ENCODE measurements around the gene PAX2. TPM values are rescaled to one million over a fixed set of nuclear protein-coding genes. Genes with fewer than 3 reads are reported as not detected.

PAX2 gene
- total and polyA plus RNA-seq, 7 experiments from 2014 or later = not detected

DNA sequence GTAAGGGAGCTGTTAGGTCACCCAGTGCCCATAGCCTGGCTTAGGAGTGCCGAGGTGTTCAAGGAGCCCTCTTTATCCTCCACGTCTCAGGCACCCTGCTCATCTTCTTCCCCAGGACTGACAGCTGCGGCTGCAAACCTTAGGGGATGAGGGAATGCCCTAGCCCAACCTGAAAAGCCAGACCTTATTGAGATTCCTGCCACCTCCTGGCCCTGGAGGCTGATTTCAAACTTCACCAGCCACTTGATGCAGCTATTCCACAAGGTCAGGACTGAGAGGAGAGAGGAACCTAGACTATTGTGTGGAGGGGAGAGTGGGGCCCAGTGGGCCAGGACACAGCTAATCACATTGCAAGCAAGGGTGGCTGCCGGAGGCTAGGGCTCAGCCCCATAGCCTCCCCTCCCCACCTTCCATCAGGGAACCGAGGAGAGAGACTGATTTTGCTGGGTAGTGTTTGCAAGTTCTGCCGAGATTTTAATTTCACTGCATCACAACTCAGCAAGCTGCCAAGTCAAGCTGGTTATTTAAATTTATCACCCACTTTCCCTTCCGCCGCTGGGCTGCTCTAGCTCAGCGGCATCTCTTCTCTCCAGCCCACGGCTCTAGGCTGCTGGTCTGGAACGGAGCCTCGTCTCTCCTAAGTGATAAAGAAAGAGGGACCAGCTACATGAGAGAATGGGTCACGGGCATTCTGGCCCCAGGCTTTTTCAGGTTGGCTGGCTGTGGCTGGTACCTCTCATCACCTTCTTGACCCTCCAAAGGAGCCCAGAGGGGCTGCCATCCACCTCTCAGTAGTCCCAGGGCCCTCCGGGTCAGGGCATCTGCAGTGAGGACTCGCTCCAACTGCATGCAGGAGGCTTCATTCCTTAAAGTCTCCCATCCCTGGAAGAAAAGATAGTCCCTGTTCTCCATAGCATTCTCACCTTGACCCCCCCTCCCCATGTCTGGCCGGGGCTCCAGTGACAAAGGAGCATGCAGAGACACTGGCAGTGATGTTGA is 66.7 kb downstream of the PAX2 start:
- Histone ChIP-seq H3K4me3 (ENCODE audit: low read length) (no peak overlapping the region), H3K36me3 (ENCODE audit: control insufficient read depth in 2 of 3, insufficient read depth in 3 of 3, low read length in 3 of 3) (no peaks in the 10 kb centered on the region), H3K9me3 (ENCODE audit: control insufficient read depth in 2 of 3, low read length in 3 of 3) (no peaks in the 10 kb centered on the region), H3K4me1 (ENCODE audit: control insufficient read depth in 2 of 2, insufficient read depth in 2 of 2, low read length in 2 of 2) (no peaks in the 10 kb centered on the region), H3K27me3 (ENCODE audit: control insufficient read depth in 2 of 2, insufficient read depth in 2 of 2, low read length in 2 of 2) (no peaks in the 10 kb centered on the region), H3K27ac (ENCODE audit: low read depth, low read length) (no peak overlapping the region)
- Mint-ChIP-seq H3K36me3 (no peaks in the 10 kb centered on the region), H3K4me3 (no peak overlapping the region), H3K9me3 (no peaks in the 10 kb centered on the region), H3K27me3 (peaks cover 49 to 60% (median 57%) of the 10 kb centered on the region in 5 donors), H3K27ac (no peak overlapping the region), H3K4me1 (no peaks in the 10 kb centered on the region)
- POLR2A ChIA-PET = no interaction called here
- DNase-seq = no peak
- CTCF ChIA-PET = no interaction called here
- intact Hi-C loops (cut with micrococcal nuclease) = no loop called here
- ATAC-seq = no peak

DNA sequence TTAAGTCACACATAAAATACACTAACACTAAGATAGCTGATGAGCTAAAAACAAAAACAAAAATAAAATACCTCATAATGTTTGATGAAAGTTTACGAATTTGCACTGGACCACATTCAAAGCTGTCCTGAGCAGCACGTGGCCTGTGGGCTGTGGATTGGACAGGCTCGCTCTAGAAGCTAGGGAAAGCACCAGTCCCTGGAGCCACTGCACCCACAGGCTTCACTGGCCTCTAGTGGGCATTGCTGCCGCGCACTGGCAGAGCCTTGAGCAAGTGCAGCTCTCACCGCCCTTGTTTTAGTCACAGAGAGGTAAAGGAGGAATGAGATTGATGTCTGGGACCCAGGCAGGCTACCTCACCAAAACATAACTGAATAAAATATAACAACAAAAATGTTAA is 67.6 kb downstream of the PAX2 start:
- Mint-ChIP-seq H3K4me3 (no peak overlapping the region), H3K4me1 (no peaks in the 10 kb centered on the region), H3K27ac (no peak overlapping the region), H3K36me3 (no peaks in the 10 kb centered on the region), H3K27me3 (peaks cover 47 to 57% (median 49%) of the 10 kb centered on the region in 5 donors), H3K9me3 (no peaks in the 10 kb centered on the region)
- H3K36me3 ChIP-seq (ENCODE audit: control insufficient read depth in 2 of 3, insufficient read depth in 3 of 3, low read length in 3 of 3) = no peaks in the 10 kb centered on the region
- ATAC-seq (no peak), DNase-seq (no peak)
- no peaks in the 10 kb centered on the region for H3K9me3 ChIP-seq (ENCODE audit: control insufficient read depth in 2 of 3, low read length in 3 of 3)
- no peak overlapping the region for H3K4me3 ChIP-seq (ENCODE audit: low read length)
- H3K27me3 ChIP-seq (ENCODE audit: control insufficient read depth in 2 of 2, insufficient read depth in 2 of 2, low read length in 2 of 2) = no peaks in the 10 kb centered on the region
- H3K4me1 ChIP-seq (ENCODE audit: control insufficient read depth in 2 of 2, insufficient read depth in 2 of 2, low read length in 2 of 2) = no peaks in the 10 kb centered on the region
- ChIA-PET CTCF (no interaction called here), POLR2A (no interaction called here)
- H3K27ac ChIP-seq (ENCODE audit: low read depth, low read length) = no peak overlapping the region
- intact Hi-C loops (cut with micrococcal nuclease) = no loop called here

DNA sequence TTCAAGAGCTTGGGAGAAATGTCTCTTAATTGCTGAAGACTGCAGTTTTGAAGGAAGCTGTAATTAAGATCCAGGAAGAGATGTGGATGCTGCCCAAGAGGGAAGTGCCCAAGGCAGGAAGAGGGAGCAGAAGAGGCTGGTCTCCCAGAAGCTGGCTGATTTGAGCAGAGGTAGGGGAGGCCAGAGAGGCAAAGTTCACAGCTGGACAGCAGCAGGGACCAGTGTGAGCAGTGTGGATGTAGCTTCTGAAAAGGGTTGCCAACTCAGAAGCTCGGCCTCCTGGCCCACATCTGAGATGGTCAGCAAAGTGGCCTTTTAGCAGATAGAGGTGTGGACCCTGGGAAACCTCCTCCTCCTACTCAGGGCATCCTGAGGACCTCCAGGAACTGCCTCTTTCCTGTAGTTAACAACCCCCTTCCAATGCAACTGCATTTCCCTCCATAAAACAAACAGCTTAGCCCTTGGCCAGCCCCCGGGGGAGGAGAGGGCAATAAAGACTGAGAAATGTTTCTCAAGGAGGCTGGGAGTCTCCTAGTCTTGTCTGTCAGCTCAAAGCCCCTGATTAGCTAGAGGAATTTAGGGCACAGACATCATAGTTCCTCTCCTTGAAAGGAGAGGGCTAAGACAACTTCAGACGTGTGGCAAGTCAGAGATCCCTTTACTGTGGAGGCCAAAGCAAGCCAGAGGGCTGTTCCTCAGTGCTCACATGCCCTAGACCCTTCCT is 69.5 kb downstream of the PAX2 start:
- no peak overlapping the region for H3K4me3 ChIP-seq (ENCODE audit: low read length)
- H3K27me3 Mint-ChIP-seq = peaks cover 41 to 55% (median 48%) of the 10 kb centered on the region in 5 donors
- no peak for DNase-seq
- ATAC-seq = no peak
- H3K27me3 ChIP-seq (ENCODE audit: control insufficient read depth in 2 of 2, insufficient read depth in 2 of 2, low read length in 2 of 2) = no peaks in the 10 kb centered on the region
- H3K9me3 Mint-ChIP-seq = no peaks in the 10 kb centered on the region
- no peaks in the 10 kb centered on the region for H3K36me3 Mint-ChIP-seq
- ChIA-PET CTCF (no interaction called here), POLR2A (no interaction called here)
- H3K27ac Mint-ChIP-seq = no peak overlapping the region
- no peaks in the 10 kb centered on the region for H3K9me3 ChIP-seq (ENCODE audit: control insufficient read depth in 2 of 3, low read length in 3 of 3)
- no peaks in the 10 kb centered on the region for H3K4me1 Mint-ChIP-seq
- H3K36me3 ChIP-seq (ENCODE audit: control insufficient read depth in 2 of 3, insufficient read depth in 3 of 3, low read length in 3 of 3) = no peaks in the 10 kb centered on the region
- no peaks in the 10 kb centered on the region for H3K4me1 ChIP-seq (ENCODE audit: control insufficient read depth in 2 of 2, insufficient read depth in 2 of 2, low read length in 2 of 2)
- intact Hi-C loops (cut with micrococcal nuclease) = no loop called here
- no peak overlapping the region for H3K4me3 Mint-ChIP-seq
- no peak overlapping the region for H3K27ac ChIP-seq (ENCODE audit: low read depth, low read length)

DNA sequence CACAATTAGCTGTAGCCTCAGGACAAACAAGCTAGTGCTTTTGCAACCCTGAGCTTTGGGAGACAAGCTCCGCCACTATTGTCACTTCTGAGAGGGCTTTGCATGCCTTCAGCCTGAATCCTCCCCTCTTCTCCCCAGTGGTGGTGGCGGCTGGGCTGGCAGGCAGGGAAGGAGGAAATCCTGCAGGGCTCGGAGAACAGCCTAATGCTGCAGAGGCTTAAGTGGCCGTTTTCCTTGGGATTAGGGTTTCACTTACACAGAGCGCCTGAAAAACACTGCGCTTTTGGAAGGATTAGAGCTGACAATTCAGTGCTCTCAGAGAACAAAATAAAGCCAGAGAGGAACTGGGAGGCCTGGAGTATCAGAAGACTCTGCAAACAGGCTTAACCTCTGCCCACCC is 71.3 kb downstream of the PAX2 start:
- intact Hi-C loops (cut with micrococcal nuclease) = no loop called here
- no peaks in the 10 kb centered on the region for H3K9me3 ChIP-seq (ENCODE audit: control insufficient read depth in 2 of 3, low read length in 3 of 3)
- DNase-seq (no peak), ATAC-seq (no peak)
- Mint-ChIP-seq H3K27me3 (peaks cover 39 to 61% (median 53%) of the 10 kb centered on the region in 5 donors), H3K4me1 (no peaks in the 10 kb centered on the region), H3K9me3 (no peaks in the 10 kb centered on the region), H3K27ac (no peak overlapping the region), H3K36me3 (no peaks in the 10 kb centered on the region), H3K4me3 (no peak overlapping the region)
- POLR2A ChIA-PET = no interaction called here
- H3K27me3 ChIP-seq (ENCODE audit: control insufficient read depth in 2 of 2, insufficient read depth in 2 of 2, low read length in 2 of 2) = no peaks in the 10 kb centered on the region
- no peak overlapping the region for H3K4me3 ChIP-seq (ENCODE audit: low read length)
- CTCF ChIA-PET = no interaction called here
- no peak overlapping the region for H3K27ac ChIP-seq (ENCODE audit: low read depth, low read length)
- no peaks in the 10 kb centered on the region for H3K4me1 ChIP-seq (ENCODE audit: control insufficient read depth in 2 of 2, insufficient read depth in 2 of 2, low read length in 2 of 2)
- H3K36me3 ChIP-seq (ENCODE audit: control insufficient read depth in 2 of 3, insufficient read depth in 3 of 3, low read length in 3 of 3) = no peaks in the 10 kb centered on the region

DNA sequence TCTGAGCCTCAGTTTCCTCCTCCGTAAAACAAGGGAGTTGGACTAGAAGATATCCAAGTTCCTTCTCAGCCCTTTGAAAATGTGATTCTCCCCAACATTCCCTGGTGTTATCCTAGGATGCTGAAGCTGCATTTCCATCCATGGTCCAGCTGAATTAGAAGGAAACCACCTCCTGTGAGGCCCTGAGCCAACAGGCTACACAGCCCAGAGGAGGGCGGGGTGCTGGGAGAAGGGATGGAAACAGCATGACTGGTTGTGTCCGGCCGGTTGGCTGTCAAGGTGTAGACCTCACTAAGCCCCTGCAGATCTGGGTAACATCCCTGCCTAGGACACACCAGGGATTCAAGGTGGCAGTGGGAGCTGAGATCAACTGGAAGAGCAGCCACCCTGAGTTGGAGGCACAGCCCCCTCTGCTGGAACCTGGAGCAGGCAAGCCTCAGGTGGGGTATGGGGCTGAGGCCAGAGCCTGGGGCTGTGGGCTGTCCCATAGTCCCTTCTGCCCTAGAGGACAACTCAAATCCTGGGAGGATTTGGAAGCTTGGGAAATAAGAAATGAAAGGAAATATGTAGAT is 72.0 kb downstream of the PAX2 start:
- ATAC-seq = no peak
- no peak overlapping the region for H3K27ac ChIP-seq (ENCODE audit: low read depth, low read length)
- H3K4me3 ChIP-seq (ENCODE audit: low read length) = no peak overlapping the region
- no peaks in the 10 kb centered on the region for H3K9me3 ChIP-seq (ENCODE audit: control insufficient read depth in 2 of 3, low read length in 3 of 3)
- DNase-seq = no peak
- H3K36me3 Mint-ChIP-seq = no peaks in the 10 kb centered on the region
- intact Hi-C loops (cut with micrococcal nuclease) = no loop called here
- H3K36me3 ChIP-seq (ENCODE audit: control insufficient read depth in 2 of 3, insufficient read depth in 3 of 3, low read length in 3 of 3) = no peaks in the 10 kb centered on the region
- no peaks in the 10 kb centered on the region for H3K9me3 Mint-ChIP-seq
- H3K4me1 Mint-ChIP-seq = no peaks in the 10 kb centered on the region
- peaks cover 42 to 61% (median 51%) of the 10 kb centered on the region in 5 donors for H3K27me3 Mint-ChIP-seq
- ChIA-PET POLR2A (no interaction called here), CTCF (no interaction called here)
- H3K27me3 ChIP-seq (ENCODE audit: control insufficient read depth in 2 of 2, insufficient read depth in 2 of 2, low read length in 2 of 2) = no peaks in the 10 kb centered on the region
- H3K4me3 Mint-ChIP-seq = no peak overlapping the region
- no peaks in the 10 kb centered on the region for H3K4me1 ChIP-seq (ENCODE audit: control insufficient read depth in 2 of 2, insufficient read depth in 2 of 2, low read length in 2 of 2)
- no peak overlapping the region for H3K27ac Mint-ChIP-seq

DNA sequence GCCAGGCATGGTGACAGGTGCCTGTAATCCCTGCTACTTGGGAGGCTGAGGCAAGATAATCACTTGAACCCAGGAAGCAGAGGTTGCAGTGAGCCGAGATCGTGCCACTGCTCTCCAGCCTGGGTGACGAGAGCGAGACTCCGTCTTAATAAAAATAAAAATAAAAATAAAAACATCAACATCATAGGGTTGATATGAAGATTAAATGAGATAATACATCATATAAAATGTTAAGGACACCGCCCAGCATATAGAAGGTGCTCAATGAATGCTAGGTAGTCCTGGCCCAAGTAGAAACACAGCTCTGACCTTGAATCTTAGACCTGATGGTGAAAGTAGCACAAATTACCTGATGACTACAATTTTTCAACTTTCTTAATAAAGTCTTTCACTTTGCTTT is 74.0 kb downstream of the PAX2 start:
- no peak overlapping the region for H3K4me3 Mint-ChIP-seq
- POLR2A ChIA-PET = no interaction called here
- Histone ChIP-seq H3K9me3 (ENCODE audit: control insufficient read depth in 2 of 3, low read length in 3 of 3) (no peaks in the 10 kb centered on the region), H3K36me3 (ENCODE audit: control insufficient read depth in 2 of 3, insufficient read depth in 3 of 3, low read length in 3 of 3) (no peaks in the 10 kb centered on the region), H3K4me3 (ENCODE audit: low read length) (no peak overlapping the region), H3K27ac (ENCODE audit: low read depth, low read length) (no peak overlapping the region), H3K4me1 (ENCODE audit: control insufficient read depth in 2 of 2, insufficient read depth in 2 of 2, low read length in 2 of 2) (no peaks in the 10 kb centered on the region), H3K27me3 (ENCODE audit: control insufficient read depth in 2 of 2, insufficient read depth in 2 of 2, low read length in 2 of 2) (no peaks in the 10 kb centered on the region)
- CTCF ChIA-PET = no interaction called here
- intact Hi-C loops (cut with micrococcal nuclease) = no loop called here
- ATAC-seq (no peak), DNase-seq (no peak)
- peaks cover 43 to 65% (median 55%) of the 10 kb centered on the region in 5 donors for H3K27me3 Mint-ChIP-seq
- no peaks in the 10 kb centered on the region for H3K4me1 Mint-ChIP-seq
- H3K27ac Mint-ChIP-seq = no peak overlapping the region
- peaks cover 0 to 1% (median 0%) of the 10 kb centered on the region in 11 donors for H3K9me3 Mint-ChIP-seq
- H3K36me3 Mint-ChIP-seq = no peaks in the 10 kb centered on the region
